ACHN (cell line): ENCODE data around the gene ENTHD1.

Experiments
- DNase-seq: peaks from one replicate; pipeline ENCODE4 v3.0.0-alpha.2; 2015
- in situ Hi-C: cut with HindIII; loops from 2 replicates; pipeline ENCODE4 v1.10.0; 2017; ENCODE audit warnings: low sequenced_read_pairs, low pct_ligation_motif_present, low pct_unique_long_range_greater_than_20kb

The ENTHD1 gene

GRCh38 chr22:39727541-39727940 lies 166.0 kb downstream of the ENTHD1 start:
- in situ Hi-C loops: no loop called here
- DNase-seq: no peak

- DNase-seq: no peak
- in situ Hi-C loops: no loop called here
Measured at GRCh38 chr22:39725351-39726035, 168.1 kb downstream of the ENTHD1 start.

- in situ Hi-C loops: no loop called here
- DNase-seq: no peak
Measured at GRCh38 chr22:39724857-39725256, 168.7 kb downstream of the ENTHD1 start.

- in situ Hi-C loops: no loop called here
- DNase-seq: no peak
Measured at GRCh38 chr22:39724390-39724789, 169.2 kb downstream of the ENTHD1 start.

GRCh38 chr22:39723899-39724351 lies 169.6 kb downstream of the ENTHD1 start:
- in situ Hi-C loops: no loop called here

GRCh38 chr22:39723463-39723862 lies 170.1 kb downstream of the ENTHD1 start:
- no peak for DNase-seq
- in situ Hi-C loops: no loop called here

More at GRCh38 chr22:39723899-39724351, 169.6 kb downstream of the ENTHD1 start:
- DNase-seq: no peak

- no peak for DNase-seq
- in situ Hi-C loops: no loop called here
Measured at GRCh38 chr22:39722501-39722900, 171.1 kb downstream of the ENTHD1 start.

GRCh38 chr22:39722032-39722325 lies 171.6 kb downstream of the ENTHD1 start:
- in situ Hi-C loops: no loop called here
- no peak for DNase-seq

GRCh38 chr22:39721206-39722031 lies 172.1 kb downstream of the ENTHD1 start:
- DNase-seq: no peak
- in situ Hi-C loops: no loop called here

GRCh38 chr22:39719559-39720450 lies 173.8 kb downstream of the ENTHD1 start:
- DNase-seq: no peak
- in situ Hi-C loops: no loop called here

- no peak for DNase-seq
- in situ Hi-C loops: no loop called here
Measured at GRCh38 chr22:39718921-39719475, 174.6 kb downstream of the ENTHD1 start.

GRCh38 chr22:39718206-39718605 lies 175.4 kb downstream of the ENTHD1 start:
- in situ Hi-C loops: no loop called here

GRCh38 chr22:39717099-39717498 lies 176.5 kb downstream of the ENTHD1 start:
- DNase-seq: no peak
- in situ Hi-C loops: no loop called here

More at GRCh38 chr22:39718206-39718605, 175.4 kb downstream of the ENTHD1 start:
- no peak for DNase-seq

- in situ Hi-C loops: no loop called here
- no peak for DNase-seq
Measured at GRCh38 chr22:39716534-39716933, 177.0 kb downstream of the ENTHD1 start.

- DNase-seq: no peak
- in situ Hi-C loops: no loop called here
Measured at GRCh38 chr22:39715778-39716495, 177.6 kb downstream of the ENTHD1 start.

GRCh38 chr22:39714321-39714720 lies 179.2 kb downstream of the ENTHD1 start:
- DNase-seq: no peak
- in situ Hi-C loops: no loop called here

GRCh38 chr22:39713799-39714290 lies 179.7 kb downstream of the ENTHD1 start:
- no peak for DNase-seq
- in situ Hi-C loops: no loop called here
